CD4-positive, alpha-beta T cell (primary cell): ENCODE data around the gene ZNF469. TPM values are rescaled to one million over a fixed set of nuclear protein-coding genes. Genes with fewer than 3 reads are reported as not detected.

Experiments used
- ATAC-seq: fragments of 200-7000 bp; cut with Tn5 transposase; one replicate; pipeline ENCODE4 v1.10.0; 2022; ENCODE audit warnings: mild to moderate bottlenecking; ENCODE audit not compliant: poor library complexity
- CTCF ChIA-PET: fragments of 350-600 bp; sonication (Branson Sonifier 250); formaldehyde crosslinking; loops from one replicate; lab custom pipeline; 2021; ENCODE audit warnings: antibody characterized with exemption, inconsistent platforms; lab: Charles Lee
- POLR2A ChIA-PET: fragments of 350-600 bp; sonication (Branson Sonifier 250); formaldehyde crosslinking; loops from one replicate; lab custom pipeline; 2021; ENCODE audit warnings: antibody characterized with exemption, inconsistent platforms; lab: Charles Lee
- DNase-seq, 14 experiments: peaks; one replicate each; pipeline ENCODE4 v3.0.0-alpha.2; 2013 to 2020; ENCODE audit warnings: mixed read lengths in 2 of 14
- H3K27ac ChIP-seq, 2 donors: one replicate each; pipeline versions ENCODE4 v1.5.1 to v1.7.0; 2013; ENCODE audit warnings: low read length in 2 of 2, low read depth in 1 of 2, mild to moderate bottlenecking in 1 of 2
- H3K27me3 ChIP-seq, 2 experiments: 1 replicate in 1 of 2; 2 replicates in 1 of 2; pipeline versions ENCODE4 v1.6.1 to v1.7.0; 2013; ENCODE audit warnings: low read length in 2 of 2, control low read depth in 1 of 2, mild to moderate bottlenecking in 1 of 2, moderate library complexity in 1 of 2; ENCODE audit not compliant: insufficient read depth in 2 of 2, control insufficient read depth in 1 of 2
- H3K36me3 ChIP-seq: one replicate; pipeline ENCODE4 v1.6.1; 2013; ENCODE audit warnings: low read length, control low read depth; ENCODE audit not compliant: insufficient read depth
- H3K4me1 ChIP-seq: one replicate; pipeline ENCODE4 v1.6.1; 2013; ENCODE audit warnings: low read length, control low read depth; ENCODE audit not compliant: insufficient read depth
- H3K4me3 ChIP-seq: one replicate; pipeline ENCODE4 v1.5.1; 2013; ENCODE audit warnings: mild to moderate bottlenecking, low read length, moderate library complexity
- H3K9me3 ChIP-seq, 2 experiments: 1 replicate in 1 of 2; 2 replicates in 1 of 2; pipeline versions ENCODE4 v1.6.1 to v1.7.0; 2013; ENCODE audit warnings: low read length in 2 of 2, mild to moderate bottlenecking in 2 of 2, control low read depth in 1 of 2, moderate library complexity in 1 of 2; ENCODE audit not compliant: control insufficient read depth in 1 of 2, insufficient read depth in 1 of 2
- H3K27ac Mint-ChIP-seq: one replicate; pipeline ENCODE4 v1.8.0; 2020; ENCODE audit warnings: mixed read lengths
- H3K27me3 Mint-ChIP-seq: one replicate; pipeline ENCODE4 v1.8.0; 2021; ENCODE audit warnings: mixed read lengths
- H3K36me3 Mint-ChIP-seq: one replicate; pipeline ENCODE4 v1.8.0; 2021; ENCODE audit warnings: low read depth, mixed read lengths
- H3K4me1 Mint-ChIP-seq: one replicate; pipeline ENCODE4 v1.8.0; 2021; ENCODE audit warnings: low read depth, mixed read lengths
- H3K4me3 Mint-ChIP-seq: one replicate; pipeline ENCODE4 v1.8.0; 2020; ENCODE audit warnings: mild to moderate bottlenecking, mixed read lengths
- H3K9me3 Mint-ChIP-seq: one replicate; pipeline ENCODE4 v1.8.0; 2020; ENCODE audit warnings: mixed read lengths
- CTCF ChIP-seq: fragments of 200-600 bp; IDR thresholded peaks from one replicate; pipeline ENCODE4 v1.8.0; 2022; ENCODE audit warnings: antibody characterized with exemption, mild to moderate bottlenecking
- intact Hi-C, 2 experiments: fragments of 100-400 bp; cut with DNase I in 1 of 2; cut with micrococcal nuclease in 1 of 2; formaldehyde crosslinking; loops; one replicate each; pipeline versions ENCODE4 v1.15.1 to v1.9.0; 2023 to 2025; cut with DNase I, micrococcal nuclease
- total RNA-seq, 174 experiments: library from RNA in 2 of 174; stranded (reverse) in 2 of 174; gene quantifications; one replicate each; pipeline ENCODE4 v1.2.3 and lab custom pipeline; 2021 to 2026

The ZNF469 gene
- total RNA-seq, 2 experiments from 2014 or later = 0.74 to 0.75 TPM

- H3K27ac Mint-ChIP-seq = no peak overlapping the region
- H3K4me3 Mint-ChIP-seq = no peak overlapping the region
- Histone ChIP-seq H3K27ac (no peak overlapping the region), H3K4me1 (no peaks in the 10 kb centered on the region), H3K27me3 (peaks cover 0 to 3% of the 10 kb centered on the region in 2 experiments), H3K9me3 (peaks cover 0 to 8% of the 10 kb centered on the region in 2 experiments), H3K36me3 (no peaks in the 10 kb centered on the region), H3K4me3 (no peak overlapping the region)
- ATAC-seq = no peak
- DNase-seq = no peak
- no peaks in the 10 kb centered on the region for H3K27me3 Mint-ChIP-seq
- H3K4me1 Mint-ChIP-seq = no peaks in the 10 kb centered on the region
- POLR2A ChIA-PET = no interaction called here
- intact Hi-C loops = no loop called here
- TF ChIP-seq CTCF = no peak
- H3K36me3 Mint-ChIP-seq = no peaks in the 10 kb centered on the region
- H3K9me3 Mint-ChIP-seq = no peaks in the 10 kb centered on the region
- CTCF ChIA-PET = no interaction called here
Measured at GRCh38 chr16:88421301-88421700, 38.5 kb downstream of the ZNF469 start.

- Histone ChIP-seq H3K27me3 (peaks cover 0 to 3% of the 10 kb centered on the region in 2 experiments), H3K4me3 (no peak overlapping the region), H3K27ac (no peak overlapping the region), H3K4me1 (no peaks in the 10 kb centered on the region), H3K36me3 (no peaks in the 10 kb centered on the region), H3K9me3 (peaks cover 0 to 8% of the 10 kb centered on the region in 2 experiments)
- DNase-seq (no peak), ATAC-seq (no peak)
- H3K4me3 Mint-ChIP-seq = no peak overlapping the region
- CTCF ChIA-PET = no interaction called here
- intact Hi-C loops = no loop called here
- no peak for TF ChIP-seq CTCF
- H3K27me3 Mint-ChIP-seq = no peaks in the 10 kb centered on the region
- H3K4me1 Mint-ChIP-seq = no peaks in the 10 kb centered on the region
- POLR2A ChIA-PET = no interaction called here
- no peak overlapping the region for H3K27ac Mint-ChIP-seq
- no peaks in the 10 kb centered on the region for H3K36me3 Mint-ChIP-seq
- H3K9me3 Mint-ChIP-seq = no peaks in the 10 kb centered on the region
Measured at GRCh38 chr16:88421871-88422433, 39.2 kb downstream of the ZNF469 start.

GRCh38 chr16:88422733-88423447 lies 40.1 kb downstream of the ZNF469 start:
- H3K4me1 Mint-ChIP-seq = no peaks in the 10 kb centered on the region
- no peaks in the 10 kb centered on the region for H3K27me3 Mint-ChIP-seq
- peaks cover 0 to 3% of the 10 kb centered on the region in 2 experiments for H3K27me3 ChIP-seq
- POLR2A ChIA-PET = no interaction called here
- CTCF ChIA-PET = no interaction called here
- no peak overlapping the region for H3K4me3 ChIP-seq
- intact Hi-C loops = no loop called here
- no peaks in the 10 kb centered on the region for H3K4me1 ChIP-seq
- H3K9me3 Mint-ChIP-seq = no peaks in the 10 kb centered on the region
- peaks cover 0 to 8% of the 10 kb centered on the region in 2 experiments for H3K9me3 ChIP-seq
- H3K4me3 Mint-ChIP-seq = no peak overlapping the region
- no peak for DNase-seq
- no peak overlapping the region for H3K27ac Mint-ChIP-seq
- no peak overlapping the region for H3K27ac ChIP-seq
- no peaks in the 10 kb centered on the region for H3K36me3 Mint-ChIP-seq
- H3K36me3 ChIP-seq = no peaks in the 10 kb centered on the region
- no peak for TF ChIP-seq CTCF
- ATAC-seq = no peak
